HepG2 (cell line): ENCODE data around the gene HOXA6. TPM values are rescaled to one million over a fixed set of nuclear protein-coding genes. Genes with fewer than 3 reads are reported as not detected.

Experiments used
- RAD51 ChIP-seq: fragments of 450-650 bp; IDR thresholded peaks from 2 replicates; pipeline ENCODE4 v1.6.1; 2016; ENCODE audit warnings: borderline replicate concordance
- RARG ChIP-seq: sonication (generic); formaldehyde crosslinking; IDR thresholded peaks from 2 replicates; pipeline ENCODE4 v1.4.0; 2020; ENCODE audit warnings: low read depth, mild to moderate bottlenecking, missing genetic modification reagents
- RXRA ChIP-seq: sonication (generic); formaldehyde crosslinking; IDR thresholded peaks from 2 replicates; pipeline ENCODE4 v1.5.1; 2020; ENCODE audit warnings: missing genetic modification reagents
- SYNCRIP ChIP-seq: fragments of 200-400 bp; formaldehyde crosslinking; IDR thresholded peaks from 2 replicates; pipeline ENCODE4 v1.6.1; 2018; ENCODE audit warnings: mild to moderate bottlenecking, low read depth, low read length; ENCODE audit not compliant: insufficient read depth
- ZIK1 ChIP-seq: sonication (generic); formaldehyde crosslinking; IDR thresholded peaks from 2 replicates; pipeline ENCODE4 v1.5.0; 2020; ENCODE audit warnings: mild to moderate bottlenecking, low read depth, missing genetic modification reagents, borderline replicate concordance
- ZNF790 ChIP-seq: sonication (generic); formaldehyde crosslinking; IDR thresholded peaks from 2 replicates; pipeline ENCODE4 v1.8.0; 2022; ENCODE audit warnings: missing genetic modification reagents, mild to moderate bottlenecking, borderline replicate concordance
- polyA plus RNA-seq, 8 experiments: library from polyadenylated mRNA; depleted of rRNA in 3 of 8; stranded (reverse) in 7 of 8; unstranded in 1 of 8; fragments of >200 nt; fragmentation: Illumina TruSeq in 4 of 8; extraction: Trizol in 4 of 8; gene quantifications; 2 replicates each; pipeline versions ENCODE4 v1.2.1 to v1.2.3, GENCODE V29; 2011 to 2016; ENCODE audit warnings: low read depth in 4 of 8, missing spikeins in 1 of 8, mixed read lengths in 1 of 8; ENCODE audit not compliant: insufficient read depth in 1 of 8
- total RNA-seq, 5 experiments: library from RNA; depleted of rRNA; stranded (reverse); fragments of >200 nt; fragmentation: Illumina TruSeq; extraction: Trizol; gene quantifications; 2 replicates each; pipeline ENCODE4 v1.2.3, GENCODE V29; 2016; ENCODE audit warnings: low read depth in 1 of 5
- TF ChIP-seq, protein P1 (sequence below): sonication (generic); formaldehyde crosslinking; IDR thresholded peaks from 2 replicates; pipeline ENCODE4 v1.4.0; 2020; ENCODE audit warnings: missing genetic modification reagents
- TF ChIP-seq, protein P2 (sequence below): sonication (generic); formaldehyde crosslinking; IDR thresholded peaks from 2 replicates; pipeline ENCODE4 v1.5.0; 2020; ENCODE audit warnings: missing genetic modification reagents, mild to moderate bottlenecking, borderline replicate concordance
- TF ChIP-seq, protein P3 (sequence below): sonication (generic); formaldehyde crosslinking; IDR thresholded peaks from 2 replicates; pipeline ENCODE4 v1.8.1; 2023; ENCODE audit warnings: mild to moderate bottlenecking, missing genetic modification reagents
- TF ChIP-seq, protein P4 (sequence below): sonication (generic); formaldehyde crosslinking; IDR thresholded peaks from 2 replicates; pipeline ENCODE4 v1.5.0; 2020; ENCODE audit warnings: missing genetic modification reagents
- TF ChIP-seq, protein P5 (sequence below): sonication (generic); formaldehyde crosslinking; IDR thresholded peaks from 2 replicates; pipeline ENCODE4 v1.4.0; 2020; ENCODE audit warnings: low read depth, mild to moderate bottlenecking, missing genetic modification reagents

HOXA6 gene
- total and polyA plus RNA-seq, 2 of the 13 experiments (the other 11 are each of a cell fraction or from before 2014, with no cell fraction given), result 1.3 to 1.5 TPM

DNA sequence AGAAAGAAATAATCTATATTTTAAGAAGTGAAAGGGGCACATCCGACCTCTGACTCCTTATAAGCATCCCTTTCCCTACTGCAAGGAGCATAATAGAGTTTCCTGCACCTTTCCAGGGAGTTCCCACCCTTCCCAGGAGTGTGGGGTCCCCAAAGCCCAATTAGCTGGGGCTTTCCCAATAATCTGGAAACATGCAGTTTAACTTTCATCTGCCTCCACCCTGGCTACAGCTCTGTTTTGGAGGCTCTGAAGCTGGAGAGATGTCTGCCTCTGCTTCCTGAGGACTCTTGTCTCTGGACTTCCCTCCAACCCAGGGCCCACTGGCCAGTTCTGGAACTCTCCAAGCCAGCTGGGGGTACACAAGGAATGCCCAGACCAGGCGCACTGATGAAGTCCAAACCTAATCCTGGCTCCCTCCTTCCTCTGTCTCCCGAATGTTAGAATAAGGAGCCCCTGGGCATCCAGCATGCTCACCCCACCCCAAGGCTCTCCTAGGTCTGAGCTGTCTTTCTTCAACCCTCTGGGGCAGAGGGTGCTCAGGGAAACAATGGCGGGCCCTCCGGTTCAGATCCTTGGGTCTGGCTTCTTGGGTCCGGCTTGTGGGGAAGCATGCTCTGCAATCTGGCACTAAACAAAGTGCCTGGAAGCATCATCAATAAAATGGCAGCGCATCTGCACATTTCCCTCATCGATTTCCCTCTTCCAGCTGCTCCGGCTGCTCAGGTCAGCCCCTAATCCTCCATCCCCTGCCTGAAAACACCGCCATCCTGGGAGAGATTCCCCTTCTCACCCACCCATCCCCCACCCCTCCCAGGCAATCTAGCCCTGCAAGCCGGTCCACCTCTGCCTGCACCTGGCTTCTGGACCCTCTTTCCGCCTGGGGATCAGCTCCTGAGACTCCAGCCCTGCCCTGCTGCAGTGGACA is 30.4 kb downstream of the HOXA6 start (continued):
- TF ChIP-seq RAD51 (no peak), RARG (no peak), ZNF790 (CRISPR knock-in tag) (no peak), RXRA (CRISPR knock-in tag) (no peak), SYNCRIP (no peak), ZIK1 (CRISPR knock-in tag) (no peak)
- TF ChIP-seq, protein P1, sequence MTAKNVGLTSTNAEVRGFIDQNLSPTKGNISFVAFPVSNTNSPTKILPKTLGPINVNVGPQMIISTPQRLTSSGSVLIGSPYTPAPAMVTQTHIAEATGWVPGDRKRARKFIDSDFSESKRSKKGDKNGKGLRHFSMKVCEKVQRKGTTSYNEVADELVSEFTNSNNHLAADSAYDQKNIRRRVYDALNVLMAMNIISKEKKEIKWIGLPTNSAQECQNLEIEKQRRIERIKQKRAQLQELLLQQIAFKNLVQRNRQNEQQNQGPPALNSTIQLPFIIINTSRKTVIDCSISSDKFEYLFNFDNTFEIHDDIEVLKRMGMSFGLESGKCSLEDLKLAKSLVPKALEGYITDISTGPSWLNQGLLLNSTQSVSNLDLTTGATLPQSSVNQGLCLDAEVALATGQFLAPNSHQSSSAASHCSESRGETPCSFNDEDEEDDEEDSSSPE, result no peak
- TF ChIP-seq, protein P2, sequence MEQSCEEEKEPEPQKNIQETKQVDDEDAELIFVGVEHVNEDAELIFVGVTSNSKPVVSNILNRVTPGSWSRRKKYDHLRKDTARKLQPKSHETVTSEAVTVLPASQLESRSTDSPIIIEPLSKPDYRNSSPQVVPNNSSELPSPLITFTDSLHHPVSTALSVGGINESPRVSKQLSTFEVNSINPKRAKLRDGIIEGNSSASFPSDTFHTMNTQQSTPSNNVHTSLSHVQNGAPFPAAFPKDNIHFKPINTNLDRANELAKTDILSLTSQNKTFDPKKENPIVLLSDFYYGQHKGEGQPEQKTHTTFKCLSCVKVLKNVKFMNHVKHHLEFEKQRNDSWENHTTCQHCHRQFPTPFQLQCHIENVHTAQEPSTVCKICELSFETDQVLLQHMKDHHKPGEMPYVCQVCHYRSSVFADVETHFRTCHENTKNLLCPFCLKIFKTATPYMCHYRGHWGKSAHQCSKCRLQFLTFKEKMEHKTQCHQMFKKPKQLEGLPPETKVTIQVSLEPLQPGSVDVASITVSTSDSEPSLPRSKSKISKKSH, result no peak
- TF ChIP-seq, protein P3, sequence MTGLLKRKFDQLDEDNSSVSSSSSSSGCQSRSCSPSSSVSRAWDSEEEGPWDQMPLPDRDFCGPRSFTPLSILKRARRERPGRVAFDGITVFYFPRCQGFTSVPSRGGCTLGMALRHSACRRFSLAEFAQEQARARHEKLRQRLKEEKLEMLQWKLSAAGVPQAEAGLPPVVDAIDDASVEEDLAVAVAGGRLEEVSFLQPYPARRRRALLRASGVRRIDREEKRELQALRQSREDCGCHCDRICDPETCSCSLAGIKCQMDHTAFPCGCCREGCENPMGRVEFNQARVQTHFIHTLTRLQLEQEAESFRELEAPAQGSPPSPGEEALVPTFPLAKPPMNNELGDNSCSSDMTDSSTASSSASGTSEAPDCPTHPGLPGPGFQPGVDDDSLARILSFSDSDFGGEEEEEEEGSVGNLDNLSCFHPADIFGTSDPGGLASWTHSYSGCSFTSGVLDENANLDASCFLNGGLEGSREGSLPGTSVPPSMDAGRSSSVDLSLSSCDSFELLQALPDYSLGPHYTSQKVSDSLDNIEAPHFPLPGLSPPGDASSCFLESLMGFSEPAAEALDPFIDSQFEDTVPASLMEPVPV (CRISPR knock-in tag), result no peak
- TF ChIP-seq, protein P4, sequence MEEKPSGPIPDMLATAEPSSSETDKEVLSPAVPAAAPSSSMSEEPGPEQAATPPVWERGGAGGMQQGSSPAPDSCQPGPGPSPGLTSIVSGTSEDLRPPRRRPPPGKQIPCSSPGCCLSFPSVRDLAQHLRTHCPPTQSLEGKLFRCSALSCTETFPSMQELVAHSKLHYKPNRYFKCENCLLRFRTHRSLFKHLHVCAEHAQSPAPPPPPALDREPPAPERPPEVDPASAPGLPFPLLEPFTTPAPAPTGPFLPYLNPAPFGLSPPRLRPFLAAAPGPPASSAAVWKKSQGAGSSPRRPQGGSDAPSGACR (CRISPR knock-in tag), result no peak
- TF ChIP-seq, protein P5, sequence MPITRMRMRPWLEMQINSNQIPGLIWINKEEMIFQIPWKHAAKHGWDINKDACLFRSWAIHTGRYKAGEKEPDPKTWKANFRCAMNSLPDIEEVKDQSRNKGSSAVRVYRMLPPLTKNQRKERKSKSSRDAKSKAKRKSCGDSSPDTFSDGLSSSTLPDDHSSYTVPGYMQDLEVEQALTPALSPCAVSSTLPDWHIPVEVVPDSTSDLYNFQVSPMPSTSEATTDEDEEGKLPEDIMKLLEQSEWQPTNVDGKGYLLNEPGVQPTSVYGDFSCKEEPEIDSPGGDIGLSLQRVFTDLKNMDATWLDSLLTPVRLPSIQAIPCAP, result no peak
- TF ChIP-seq, all 625 proteins: peak for 0
